OCI-LY7 (cell line): Measurements from ENCODE around the gene JPH3. TPM values are rescaled to one million over a fixed set of nuclear protein-coding genes. Genes with fewer than 3 reads are reported as not detected.

ENCODE experiments used
- BruUV-seq: library from RNA; stranded (reverse); fragments of 400-500 nt; replicated peaks from 2 replicates; lab custom pipeline; 2021; lab: Mats Ljungman, UMichigan
- CTCF ChIA-PET: fragments of 300-600 bp; sonication (Branson Sonifier 250); formaldehyde crosslinking; loops from one replicate; lab custom pipeline; 2022; ENCODE audit warnings: antibody characterized with exemption; ENCODE audit not compliant: unreplicated experiment; lab: Charles Lee
- POLR2A ChIA-PET: fragments of 300-600 bp; sonication (Branson Sonifier 250); formaldehyde crosslinking; loops from one replicate; lab custom pipeline; 2022; ENCODE audit warnings: antibody characterized with exemption; lab: Charles Lee
- DNase-seq: peaks from one replicate; pipeline ENCODE4 v3.0.0-alpha.2; 2015; ENCODE audit warnings: low spot score
- H2AFZ ChIP-seq: fragments of 200-600 bp; sonication (generic), shearing (Covaris generic); 2 replicates; pipeline ENCODE4 v1.6.1; 2014; ENCODE audit warnings: mild to moderate bottlenecking, antibody characterized with exemption, low read length, moderate library complexity
- H3K27ac ChIP-seq: fragments of 200-600 bp; sonication (generic); 2 replicates; pipeline ENCODE4 v1.5.1; 2014; ENCODE audit warnings: mixed run types, low read depth, mild to moderate bottlenecking, moderate library complexity, low read length, inconsistent platforms; ENCODE audit not compliant: poor library complexity, severe bottlenecking
- H3K36me3 ChIP-seq: fragments of 200-600 bp; sonication (generic); 2 replicates; pipeline ENCODE4 v1.6.1; 2014; ENCODE audit warnings: mild to moderate bottlenecking, antibody characterized with exemption, low read length, moderate library complexity, mixed read lengths; ENCODE audit not compliant: insufficient read depth
- H3K4me1 ChIP-seq: fragments of 200-600 bp; sonication (generic); 2 replicates; pipeline ENCODE4 v1.5.1; 2014; ENCODE audit warnings: mild to moderate bottlenecking, low read length; ENCODE audit not compliant: insufficient read depth, poor library complexity, severe bottlenecking
- H3K4me2 ChIP-seq: fragments of 200-600 bp; sonication (generic); 2 replicates; pipeline ENCODE4 v1.6.1; 2014; ENCODE audit warnings: mild to moderate bottlenecking, low read length
- H3K4me3 ChIP-seq: fragments of 200-600 bp; sonication (generic); 2 replicates; pipeline ENCODE4 v1.5.1; 2014; ENCODE audit warnings: mild to moderate bottlenecking, low read depth, low read length; ENCODE audit not compliant: poor library complexity, severe bottlenecking
- H3K79me2 ChIP-seq: fragments of 200-600 bp; sonication (generic); 2 replicates; pipeline ENCODE4 v1.6.1; 2016; ENCODE audit warnings: low read depth, mild to moderate bottlenecking, low read length, moderate library complexity, mixed read lengths; ENCODE audit not compliant: insufficient read depth
- H3K9me2 ChIP-seq: fragments of 200-600 bp; sonication (generic); 2 replicates; pipeline ENCODE4 v1.6.1; 2016; ENCODE audit warnings: mild to moderate bottlenecking, low read length, mixed read lengths; ENCODE audit not compliant: insufficient read depth
- H3K9me3 ChIP-seq: fragments of 200-600 bp; sonication (generic); 2 replicates; pipeline ENCODE4 v1.6.1; 2014; ENCODE audit warnings: mild to moderate bottlenecking, mixed run types, low read length, mixed read lengths
- H4K20me1 ChIP-seq: fragments of 200-600 bp; sonication (generic); 2 replicates; pipeline ENCODE4 v1.6.1; 2014; ENCODE audit warnings: mild to moderate bottlenecking, antibody characterized with exemption, low read length, moderate library complexity, mixed read lengths; ENCODE audit not compliant: insufficient read depth
- EZH2phosphoT487 ChIP-seq: fragments of 200-600 bp; sonication (generic); IDR thresholded peaks from 2 replicates; pipeline ENCODE4 v1.6.1; 2018; ENCODE audit warnings: low read depth, borderline replicate concordance, mild to moderate bottlenecking, mixed run types, antibody characterized with exemption, low read length, moderate library complexity, mixed read lengths
- intact Hi-C: fragments of 100-400 bp; cut with micrococcal nuclease; formaldehyde crosslinking; loops from one replicate; pipeline ENCODE4 v1.10.0; 2022; ENCODE audit not compliant: unreplicated experiment
- total RNA-seq, 2 experiments: library from RNA; depleted of rRNA in 1 of 2; stranded (reverse); fragments of >200 nt in 1 of 2; shearing (Covaris generic) in 1 of 2; gene quantifications; 2 replicates each; pipeline ENCODE4 v1.2.3, GENCODE V29; 2014 to 2022
- TF ChIP-seq, protein P1 (sequence below): fragments of 200-600 bp; sonication (generic); conservative IDR thresholded peaks from 2 replicates; pipeline ENCODE4 v1.5.1; 2014; ENCODE audit warnings: mild to moderate bottlenecking, antibody characterized with exemption, low read length, moderate library complexity, mixed read lengths

JPH3 gene
- total RNA-seq, 2 experiments from 2014 or later, result not detected

- BruUV-seq, result no TSS peak
- ChIA-PET POLR2A (interaction anchor here (1.1 to 2.2 kb wide), 5 partner anchors 10 to 167 kb away, joined by 4 to 10 read pairs (median 4); no protein-coding TSS in a partner anchor), CTCF (interaction anchor here (1.5 to 2.9 kb wide), 3 partner anchors 10 to 21 kb away, joined by 3 to 10 read pairs (median 8); no protein-coding TSS in a partner anchor)
- Histone ChIP-seq H3K27ac (peak overlapping the region; percentile 99), H3K9me3 (no peaks in the 10 kb centered on the region), H3K79me2 (peaks cover 3% of the 10 kb centered on the region; the same call in 1 of the 2 replicates), H4K20me1 (no peaks in the 10 kb centered on the region), H2AFZ (no peak overlapping the region), H3K9me2 (no peaks in the 10 kb centered on the region), H3K36me3 (peaks cover 72% of the 10 kb centered on the region), H3K4me2 (peak overlapping the region; percentile 70), H3K4me3 (peak overlapping the region; percentile 36), H3K4me1 (peaks cover 61% of the 10 kb centered on the region)
- no peak for DNase-seq
- intact Hi-C loops, result loop anchor here (5.0 to 10.0 kb wide), 5 partner anchors 169 to 1264 kb away; partner anchors contain the start of gene MAP1LC3B
- TF ChIP-seq EZH2phosphoT487, result no peak
- TF ChIP-seq, protein P1, sequence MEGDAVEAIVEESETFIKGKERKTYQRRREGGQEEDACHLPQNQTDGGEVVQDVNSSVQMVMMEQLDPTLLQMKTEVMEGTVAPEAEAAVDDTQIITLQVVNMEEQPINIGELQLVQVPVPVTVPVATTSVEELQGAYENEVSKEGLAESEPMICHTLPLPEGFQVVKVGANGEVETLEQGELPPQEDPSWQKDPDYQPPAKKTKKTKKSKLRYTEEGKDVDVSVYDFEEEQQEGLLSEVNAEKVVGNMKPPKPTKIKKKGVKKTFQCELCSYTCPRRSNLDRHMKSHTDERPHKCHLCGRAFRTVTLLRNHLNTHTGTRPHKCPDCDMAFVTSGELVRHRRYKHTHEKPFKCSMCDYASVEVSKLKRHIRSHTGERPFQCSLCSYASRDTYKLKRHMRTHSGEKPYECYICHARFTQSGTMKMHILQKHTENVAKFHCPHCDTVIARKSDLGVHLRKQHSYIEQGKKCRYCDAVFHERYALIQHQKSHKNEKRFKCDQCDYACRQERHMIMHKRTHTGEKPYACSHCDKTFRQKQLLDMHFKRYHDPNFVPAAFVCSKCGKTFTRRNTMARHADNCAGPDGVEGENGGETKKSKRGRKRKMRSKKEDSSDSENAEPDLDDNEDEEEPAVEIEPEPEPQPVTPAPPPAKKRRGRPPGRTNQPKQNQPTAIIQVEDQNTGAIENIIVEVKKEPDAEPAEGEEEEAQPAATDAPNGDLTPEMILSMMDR, result no peak
Observed at GRCh38 chr16:87703071-87703470, 100.8 kb downstream of the JPH3 start.

DNA sequence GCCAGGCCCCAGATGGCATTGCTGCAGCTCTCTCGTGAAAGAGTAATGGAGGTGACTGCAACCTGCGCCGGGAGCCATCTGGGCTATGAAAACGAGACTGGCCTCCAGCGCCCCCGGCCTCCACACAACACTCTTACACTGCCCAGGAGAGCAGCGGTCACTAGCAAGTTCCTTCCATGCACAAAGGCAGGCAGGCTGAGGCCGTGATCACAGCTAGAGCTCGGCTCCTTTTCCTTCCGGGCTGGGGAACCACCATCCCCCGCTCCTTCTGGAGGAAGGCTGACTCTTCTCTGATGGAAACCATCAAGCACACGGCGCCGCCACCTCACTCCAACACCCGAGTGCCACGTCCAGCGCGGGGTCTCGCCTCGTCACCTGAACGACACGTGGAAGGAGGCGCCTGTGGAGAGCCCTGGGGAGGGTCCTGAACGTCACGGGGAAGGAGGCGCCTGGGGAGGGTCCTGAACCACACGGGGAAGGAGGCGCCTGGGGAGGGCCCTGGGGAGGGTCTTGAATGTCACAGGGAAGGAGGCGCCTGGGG, 101.6 kb downstream of the JPH3 start:
- no peak overlapping the region for H2AFZ ChIP-seq
- BruUV-seq, result no TSS peak
- H3K36me3 ChIP-seq, result peaks cover 79% of the 10 kb centered on the region
- no peak for DNase-seq
- intact Hi-C loops, result loop anchor here (5.0 to 10.0 kb wide), 5 partner anchors 168 to 1263 kb away; partner anchors contain the start of gene MAP1LC3B
- TF ChIP-seq, protein P1, result no peak
- H3K4me1 ChIP-seq, result peaks cover 52% of the 10 kb centered on the region
- ChIA-PET POLR2A (interaction anchor here (1.9 kb wide), 1 partner anchor 21 kb away, joined by 9 read pairs; no protein-coding TSS in a partner anchor), CTCF (interaction anchor here (2.9 kb wide), 1 partner anchor 10 kb away, joined by 10 read pairs; no protein-coding TSS in a partner anchor)
- H3K9me2 ChIP-seq, result no peaks in the 10 kb centered on the region
- no peaks in the 10 kb centered on the region for H4K20me1 ChIP-seq
- H3K27ac ChIP-seq, result peak overlapping the region; percentile 99
- peak overlapping the region; percentile 70; the same call in 1 of the 2 replicates for H3K4me2 ChIP-seq
- H3K9me3 ChIP-seq, result no peaks in the 10 kb centered on the region
- H3K79me2 ChIP-seq, result peaks cover 3% of the 10 kb centered on the region; the same call in 1 of the 2 replicates
- no peak overlapping the region for H3K4me3 ChIP-seq
